NCI-H774 (cell line): ENCODE data around the gene GPR15LG.
"Not testable (repeated sequence)": the region's sequence is repeated elsewhere in the genome, so short reads cannot be mapped to it uniquely, and the experiment has no call there.

Source experiments
- DNase-seq: peaks from one replicate; lab custom pipeline; 2025; lab: John Stamatoyannopoulos, UW

GPR15LG gene

GRCh38 chr10:84173501-84173929 lies at the start of gene GPR15LG:
TSS of gene GPR15LG (plus strand) at chr10:84173801. CDS start at chr10:84173852, 51 bp downstream.
- no peak for DNase-seq

- not testable (repeated sequence) for DNase-seq
Measured at GRCh38 chr10:84125910-84126784, 47.5 kb upstream of the GPR15LG start.

- DNase-seq: no peak
Measured at GRCh38 chr10:84126785-84127167, 46.8 kb upstream of the GPR15LG start.

GRCh38 chr10:84135836-84136235 lies 37.8 kb upstream of the GPR15LG start:
- DNase-seq: no peak

GRCh38 chr10:84137811-84138210 lies 35.8 kb upstream of the GPR15LG start:
- DNase-seq: no peak

GRCh38 chr10:84138478-84139125 lies 35.0 kb upstream of the GPR15LG start:
- DNase-seq: peak; percentile 15

GRCh38 chr10:84139126-84140035 lies 34.2 kb upstream of the GPR15LG start, which contains the start of gene GHITM:
TSS of gene GHITM (plus strand) at chr10:84139509. CDS start at chr10:84141501, 1,992 bp downstream.
- DNase-seq: peak; percentile 87

- DNase-seq: no peak
Measured at GRCh38 chr10:84140036-84140379, 33.6 kb upstream of the GPR15LG start.

GRCh38 chr10:84147347-84147746 lies 26.3 kb upstream of the GPR15LG start:
- DNase-seq: no peak

GRCh38 chr10:84148006-84148597 lies 25.5 kb upstream of the GPR15LG start:
- DNase-seq: not testable (repeated sequence)

- no peak for DNase-seq
Measured at GRCh38 chr10:84149854-84150253, 23.7 kb upstream of the GPR15LG start.

- DNase-seq: no peak
Measured at GRCh38 chr10:84152769-84153168, 20.8 kb upstream of the GPR15LG start.

- DNase-seq: no peak
Measured at GRCh38 chr10:84155521-84155920, 18.1 kb upstream of the GPR15LG start.

- DNase-seq: no peak
Measured at GRCh38 chr10:84156009-84156408, 17.6 kb upstream of the GPR15LG start.

- DNase-seq: no peak
Measured at GRCh38 chr10:84156768-84157167, 16.8 kb upstream of the GPR15LG start.

GRCh38 chr10:84158061-84158460 lies 15.5 kb upstream of the GPR15LG start:
- DNase-seq: no peak

- no peak for DNase-seq
Measured at GRCh38 chr10:84158550-84158949, 15.1 kb upstream of the GPR15LG start.

GRCh38 chr10:84159076-84159685 lies 14.4 kb upstream of the GPR15LG start:
- DNase-seq: no peak

- no peak for DNase-seq
Measured at GRCh38 chr10:84160663-84161362, 12.8 kb upstream of the GPR15LG start.

- DNase-seq: no peak
Measured at GRCh38 chr10:84163996-84164395, 9.6 kb upstream of the GPR15LG start.

GRCh38 chr10:84164442-84164841 lies 9.2 kb upstream of the GPR15LG start:
- no peak for DNase-seq
